Measurements from ENCODE around the gene BDH1. TPM values are rescaled to one million over a fixed set of nuclear protein-coding genes. Genes with fewer than 3 reads are reported as not detected.

The BDH1 gene
- total and polyA plus RNA-seq, 2 of the 8 experiments (the other 6 are each of a cell fraction or from before 2014, with no cell fraction given) = 27.2 to 28.1 TPM

- H2AK5ac ChIP-seq (ENCODE audit: low read depth, low read length) = no peak overlapping the region
- POLR2A ChIA-PET (ENCODE audit: partially characterized antibody) = interaction anchor here (0.6 to 1.5 kb wide), 4 partner anchors 19 to 258 kb away, joined by 3 to 4 read pairs (median 3); no protein-coding TSS in a partner anchor
- no peaks in the 10 kb centered on the region; a peak in 2 of 8 replicates for H3K36me3 ChIP-seq (ENCODE audit: control insufficient read depth in 2 of 4, insufficient read depth in 4 of 4, low read length in 3 of 4)
- FAIRE-seq (no peak), DNase-seq (ENCODE audit: low read depth in 1 of 2, low spot score in 2 of 2) (peak; percentile 49 to 78)
- H3K56ac ChIP-seq (replicated peaks; ENCODE audit: insufficient read length, low read depth, low read length) = no peak overlapping the region
- H2BK15ac ChIP-seq (ENCODE audit: low read length) = no peak overlapping the region
- H3K4me1 ChIP-seq (replicated peaks in 1 of 4; ENCODE audit: control insufficient read depth in 3 of 4, insufficient read depth in 4 of 4, low read length in 3 of 4) = no peaks in the 10 kb centered on the region
- no peak overlapping the region for H4K91ac ChIP-seq (replicated peaks; ENCODE audit: insufficient read length, low read length)
- no peak overlapping the region for H3K4ac ChIP-seq (replicated peaks; ENCODE audit: insufficient read length, low read depth, low read length)
- no peaks in the 10 kb centered on the region for H3K79me2 ChIP-seq (ENCODE audit: control insufficient read depth in 1 of 2, insufficient read depth in 2 of 2, low read length in 2 of 2)
- H3K9me3 ChIP-seq (ENCODE audit: insufficient read depth in 2 of 2, low read depth in 1 of 2, low read length in 1 of 2) = peaks cover 0 to 8% of the 10 kb centered on the region in 2 experiments; a peak in 1 of 4 replicates
- no peak overlapping the region for H3K27ac ChIP-seq (ENCODE audit: low read depth, low read length)
- H3K4me2 ChIP-seq (ENCODE audit: insufficient read depth in 1 of 2, low read depth in 2 of 2, low read length in 2 of 2) = no peak overlapping the region
- H2BK120ac ChIP-seq (replicated peaks; ENCODE audit: low read depth, low read length) = no peak overlapping the region
- no peak overlapping the region for H3K9ac ChIP-seq (replicated peaks in 1 of 4; ENCODE audit: extremely low read depth in 1 of 4, low read depth in 3 of 4, low read length in 3 of 4)
- no peaks in the 10 kb centered on the region for H3K27me3 ChIP-seq (replicated peaks in 1 of 4; ENCODE audit: control insufficient read depth in 3 of 4, extremely low read depth in 1 of 4, insufficient read depth in 3 of 4, low read length in 3 of 4)
- peak overlapping the region; percentile 41; the same call in 1 of the 2 replicates for H2BK12ac ChIP-seq (ENCODE audit: low read depth, low read length)
- no peak overlapping the region for H3K23ac ChIP-seq (ENCODE audit: insufficient read length)
- H2BK20ac ChIP-seq (ENCODE audit: low read length) = no peak overlapping the region
- H3K18ac ChIP-seq (ENCODE audit: extremely low read depth, low read length) = no peak overlapping the region
- no peak overlapping the region for H3K14ac ChIP-seq (ENCODE audit: insufficient read length)
- CTCF ChIA-PET (ENCODE audit: partially characterized antibody) = interaction anchor here (0.7 to 4.0 kb wide), 53 partner anchors 10 to 523 kb away, joined by 3 to 44 read pairs (median 4); no protein-coding TSS in a partner anchor
- H4K20me1 ChIP-seq (replicated peaks in 1 of 2; ENCODE audit: control insufficient read depth in 1 of 2, insufficient read depth in 2 of 2, low read length in 2 of 2) = no peaks in the 10 kb centered on the region
- H3K4me3 ChIP-seq (ENCODE audit: extremely low read depth in 1 of 4, insufficient read depth in 2 of 4, low read depth in 3 of 4, low read length in 4 of 4) = no peak overlapping the region
- H4K8ac ChIP-seq (ENCODE audit: extremely low read depth, insufficient read depth, low read length) = no peak overlapping the region
- WGBS, 2 experiments (ENCODE audit: extremely low coverage in 1 of 2, insufficient coverage in 1 of 2, insufficient read length in 1 of 2, insufficient replicate concordance in 2 of 2, low coverage in 1 of 2, low lambda C conversion rate in 2 of 2, missing lambda C conversion rate in 1 of 2) = 73% methylated on average over 12 of the region's 12 CpGs; no CpG with 5 or more reads in 1 of the 2 experiments
- no peaks in the 10 kb centered on the region for H3K23me2 ChIP-seq (ENCODE audit: low read depth, low read length)
- H2AFZ ChIP-seq (ENCODE audit: low read length) = peak overlapping the region; percentile 83
- H2BK5ac ChIP-seq (ENCODE audit: low read depth, low read length) = no peak overlapping the region
- H3K79me1 ChIP-seq (ENCODE audit: low read depth, low read length) = no peaks in the 10 kb centered on the region
- H4K5ac ChIP-seq (ENCODE audit: insufficient read length, low read depth, low read length) = no peak overlapping the region
- TF ChIP-seq ZNF274 (IDR thresholded peaks at IDR 0.05; ENCODE audit: borderline replicate concordance, extremely low read depth, low read length) (no peak), POU5F1 (IDR thresholded peaks at IDR 0.05; ENCODE audit: low read depth, low read length) (no peak), MAX (IDR thresholded peaks at IDR 0.05) (no peak; the same call in 1 of the 2 replicates), CTCF (IDR thresholded peaks at IDR 0.05; ENCODE audit: control extremely low read depth in 1 of 3, insufficient read depth in 1 of 3, low read depth in 1 of 3, low read length in 3 of 3) (peak in 2 of 3 experiments; percentile 89 to 91; a peak in 3 of 4 replicates)
Observed at GRCh38 chr3:197501879-197502620, 53.7 kb downstream of the BDH1 start.
